ENCODE data around the gene GNL2.
"Not testable (repeated sequence)": the region's sequence is repeated elsewhere in the genome, so short reads cannot be mapped to it uniquely, and the experiment has no call there.

The GNL2 gene

GRCh38 chr1:37557402-37557801 lies 38.3 kb downstream of the GNL2 start:
- no peak overlapping the region for H3K27ac Mint-ChIP-seq
- peaks cover 22% of the 10 kb centered on the region for H3K4me1 Mint-ChIP-seq (ENCODE audit: low read depth)
- H3K27me3 Mint-ChIP-seq, result peaks cover 6% of the 10 kb centered on the region
- H3K4me3 Mint-ChIP-seq, result no peak overlapping the region
- H3K36me3 Mint-ChIP-seq (ENCODE audit: low read depth), result peaks cover 28% of the 10 kb centered on the region
- no peaks in the 10 kb centered on the region for H3K9me3 Mint-ChIP-seq
- no peak for DNase-seq

DNA sequence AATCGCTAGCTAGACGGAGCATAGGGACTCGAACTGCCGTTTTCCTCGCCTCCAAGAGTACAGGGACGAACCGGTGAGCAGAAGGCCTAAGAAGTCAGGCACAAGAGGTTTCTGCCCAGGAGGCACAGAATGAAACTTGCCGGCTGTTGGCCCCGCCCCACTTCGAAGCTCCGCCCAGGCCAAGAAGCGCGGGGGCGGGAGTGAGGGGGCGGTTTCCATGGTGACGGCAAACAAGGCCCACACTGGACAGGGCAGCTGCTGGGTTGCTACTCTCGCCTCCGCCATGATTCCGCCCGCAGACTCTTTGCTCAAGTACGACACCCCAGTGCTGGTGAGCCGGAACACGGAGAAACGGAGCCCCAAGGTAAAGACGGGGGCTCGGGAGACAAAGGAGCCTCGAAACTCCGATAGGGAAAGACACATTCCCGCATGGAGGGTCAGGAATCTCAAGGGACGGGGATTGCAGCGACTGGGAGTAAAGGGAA lies 39.0 kb downstream of the GNL2 start, which contains the start of gene DNALI1:
Gene DNALI1 (plus strand): TSS at position 229 of the 485 bp plus-strand sequence. CDS start 55 bp downstream, at position 284.
- peaks cover 28% of the 10 kb centered on the region for H3K4me1 Mint-ChIP-seq (ENCODE audit: low read depth)

GRCh38 chr1:37553927-37554808 lies 41.6 kb downstream of the GNL2 start, which contains the start of gene SNIP1:
Gene SNIP1 (minus strand): TSS chr1:37554293. CDS start chr1:37554229, 64 bp downstream.
- peaks cover 45% of the 10 kb centered on the region for H3K36me3 Mint-ChIP-seq (ENCODE audit: low read depth)
- H3K27me3 Mint-ChIP-seq, result peaks cover 6% of the 10 kb centered on the region
- peaks cover 48% of the 10 kb centered on the region for H3K4me1 Mint-ChIP-seq (ENCODE audit: low read depth)
- peak within 1 kb of the TSS; percentile 98 for H3K27ac Mint-ChIP-seq
- H3K4me3 Mint-ChIP-seq, result peak within 1 kb of the TSS; percentile 98
- no peaks in the 10 kb centered on the region for H3K9me3 Mint-ChIP-seq
- DNase-seq, result peak; percentile 90

More for the DNA sequence above, 39.0 kb downstream of the GNL2 start, which contains the start of gene DNALI1:
- DNase-seq, result no peak
- Mint-ChIP-seq H3K27me3 (peaks cover 6% of the 10 kb centered on the region), H3K4me3 (no peak within 1 kb of the TSS), H3K36me3 (ENCODE audit: low read depth) (peaks cover 30% of the 10 kb centered on the region), H3K27ac (no peak within 1 kb of the TSS), H3K9me3 (no peaks in the 10 kb centered on the region)

DNA sequence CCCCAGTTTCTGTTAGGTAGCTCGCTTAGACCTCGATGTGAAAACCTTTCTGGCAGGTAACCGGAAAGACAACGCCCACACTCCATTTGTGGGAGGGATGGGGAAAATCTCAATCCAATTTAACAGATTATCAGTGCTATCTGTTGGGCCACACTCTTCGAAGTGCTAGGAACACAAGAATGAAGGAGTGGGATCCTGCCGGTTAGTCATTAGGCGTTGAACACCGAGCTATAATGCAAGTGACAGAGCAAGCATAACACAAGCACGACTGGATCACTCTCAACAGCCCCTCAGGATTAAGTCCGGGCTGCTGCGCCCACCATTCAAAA lies 42.2 kb downstream of the GNL2 start:
- peak overlapping the region; percentile 98 for H3K27ac Mint-ChIP-seq
- DNase-seq, result no peak
- H3K36me3 Mint-ChIP-seq (ENCODE audit: low read depth), result peaks cover 51% of the 10 kb centered on the region
- H3K9me3 Mint-ChIP-seq, result no peaks in the 10 kb centered on the region
- peak overlapping the region; percentile 98 for H3K4me3 Mint-ChIP-seq
- H3K27me3 Mint-ChIP-seq, result peaks cover 6% of the 10 kb centered on the region
- H3K4me1 Mint-ChIP-seq (ENCODE audit: low read depth), result peaks cover 51% of the 10 kb centered on the region

DNA sequence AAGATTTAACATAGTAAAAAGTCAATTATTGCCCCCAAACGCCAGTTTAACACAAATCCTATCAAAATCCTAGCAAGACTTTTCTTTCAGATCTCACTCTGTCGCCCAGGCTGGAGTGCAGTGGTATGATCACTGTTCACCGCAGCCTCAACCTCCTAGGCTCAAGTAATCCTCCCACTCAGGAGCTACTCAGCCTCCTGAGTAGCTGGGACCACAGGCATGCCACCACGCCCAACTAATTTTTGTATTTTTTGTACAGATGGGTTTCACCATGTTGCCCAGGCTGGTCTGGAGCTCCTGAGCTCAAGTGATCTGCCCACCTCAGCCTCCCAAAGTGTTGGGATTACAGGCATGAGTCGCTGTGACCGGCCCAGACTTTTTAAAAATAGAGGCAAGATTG lies 46.4 kb downstream of the GNL2 start:
- Mint-ChIP-seq H3K36me3 (ENCODE audit: low read depth) (peaks cover 86% of the 10 kb centered on the region), H3K9me3 (no peaks in the 10 kb centered on the region), H3K4me3 (no peak overlapping the region), H3K27me3 (no peaks in the 10 kb centered on the region), H3K27ac (peak overlapping the region; percentile 87), H3K4me1 (ENCODE audit: low read depth) (peaks cover 45% of the 10 kb centered on the region)
- no peak for DNase-seq

DNA sequence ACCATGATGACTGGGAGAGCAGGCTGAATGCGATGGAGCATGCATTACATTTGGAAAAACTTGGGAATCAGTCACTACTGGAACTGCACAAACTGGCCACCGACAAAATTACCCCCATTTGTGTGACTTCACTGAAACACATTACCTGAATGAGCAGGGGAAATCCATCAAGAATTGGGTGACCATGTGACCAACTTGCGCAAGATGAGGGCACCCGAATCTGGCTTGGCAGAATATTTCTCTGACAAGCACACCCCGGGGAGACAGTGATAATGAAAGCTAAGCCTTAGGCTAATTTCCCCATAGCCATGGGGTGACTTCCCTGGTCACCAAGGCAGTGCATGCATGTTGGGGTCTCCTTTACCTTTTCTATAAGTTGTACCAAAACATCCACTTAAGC lies 50.7 kb downstream of the GNL2 start:
- no peak for DNase-seq
- Mint-ChIP-seq H3K4me3 (no peak overlapping the region), H3K27me3 (no peaks in the 10 kb centered on the region), H3K9me3 (no peaks in the 10 kb centered on the region), H3K27ac (no peak overlapping the region), H3K4me1 (ENCODE audit: low read depth) (peaks cover 12% of the 10 kb centered on the region), H3K36me3 (ENCODE audit: low read depth) (peaks cover 86% of the 10 kb centered on the region)

DNA sequence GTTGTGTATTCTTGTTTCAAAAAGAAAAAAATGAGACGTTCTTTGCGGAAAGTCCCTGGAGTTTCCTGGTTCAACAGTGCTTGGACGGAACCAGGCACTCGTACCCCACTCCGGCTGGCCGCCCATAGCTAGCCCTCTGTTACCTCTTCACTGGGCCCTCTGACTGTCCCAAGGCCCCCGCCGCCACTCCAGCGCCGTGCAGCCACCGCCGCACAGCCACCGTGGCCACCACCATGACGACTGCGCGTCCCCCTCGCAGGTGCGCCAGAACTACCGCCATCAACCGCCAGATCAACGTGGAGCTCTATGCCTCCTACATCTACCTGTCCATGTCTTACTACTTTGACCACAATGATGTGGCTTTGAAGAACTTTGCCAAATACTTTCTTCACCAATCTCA lies 51.2 kb downstream of the GNL2 start:
- peaks cover 85% of the 10 kb centered on the region for H3K36me3 Mint-ChIP-seq (ENCODE audit: low read depth)
- H3K4me1 Mint-ChIP-seq (ENCODE audit: low read depth), result peaks cover 7% of the 10 kb centered on the region
- no peak overlapping the region for H3K4me3 Mint-ChIP-seq
- DNase-seq, result no peak
- H3K27ac Mint-ChIP-seq, result no peak overlapping the region
- no peaks in the 10 kb centered on the region for H3K9me3 Mint-ChIP-seq
- no peaks in the 10 kb centered on the region for H3K27me3 Mint-ChIP-seq

DNA sequence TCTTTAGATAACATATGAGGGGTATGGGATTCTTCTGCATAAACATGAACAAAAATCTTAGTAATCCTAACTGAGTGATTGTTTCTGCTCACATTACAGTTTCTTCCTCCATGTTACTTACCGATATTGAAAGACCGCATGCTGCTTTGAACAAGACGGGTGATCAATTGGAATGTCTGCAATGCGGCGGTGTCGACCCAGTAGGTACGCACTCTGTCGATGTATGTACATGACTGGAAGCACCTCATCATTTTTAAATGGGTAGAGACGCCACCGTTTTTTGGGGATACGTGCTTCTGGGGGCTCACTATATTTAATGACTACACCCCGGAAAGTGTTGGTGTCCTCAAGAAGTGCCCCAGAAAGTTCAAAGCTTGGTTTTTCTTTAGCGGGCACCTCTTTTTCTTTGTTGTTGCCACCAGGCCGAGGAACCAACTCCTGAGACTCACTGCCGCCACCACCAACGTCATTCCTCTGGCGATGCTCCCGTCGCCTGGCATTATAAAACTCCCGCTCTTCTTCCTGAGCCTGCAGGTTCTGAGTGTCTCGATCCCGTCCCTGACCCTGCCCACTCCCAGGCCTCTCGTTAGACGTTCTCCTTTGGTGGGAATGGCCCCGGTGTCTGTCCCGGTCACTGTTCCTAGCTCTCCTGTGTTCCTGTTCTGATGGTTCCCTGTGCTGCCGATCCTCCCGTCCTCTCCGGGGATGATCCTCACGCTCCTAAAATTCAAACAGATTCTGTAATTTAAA lies 55.5 kb downstream of the GNL2 start:
- Mint-ChIP-seq H3K36me3 (ENCODE audit: low read depth) (peaks cover 92% of the 10 kb centered on the region), H3K27ac (peak overlapping the region; percentile 20), H3K9me3 (no peaks in the 10 kb centered on the region), H3K4me1 (ENCODE audit: low read depth) (peaks cover 18% of the 10 kb centered on the region), H3K4me3 (no peak overlapping the region), H3K27me3 (no peaks in the 10 kb centered on the region)
- no peak for DNase-seq

GRCh38 chr1:37539154-37539553 lies 56.6 kb downstream of the GNL2 start:
- peaks cover 91% of the 10 kb centered on the region for H3K36me3 Mint-ChIP-seq (ENCODE audit: low read depth)
- H3K27me3 Mint-ChIP-seq, DNase-seq, H3K4me3 Mint-ChIP-seq, H3K9me3 Mint-ChIP-seq, H3K27ac Mint-ChIP-seq: not testable (repeated sequence)
- peaks cover 23% of the 10 kb centered on the region for H3K4me1 Mint-ChIP-seq (ENCODE audit: low read depth)

DNA sequence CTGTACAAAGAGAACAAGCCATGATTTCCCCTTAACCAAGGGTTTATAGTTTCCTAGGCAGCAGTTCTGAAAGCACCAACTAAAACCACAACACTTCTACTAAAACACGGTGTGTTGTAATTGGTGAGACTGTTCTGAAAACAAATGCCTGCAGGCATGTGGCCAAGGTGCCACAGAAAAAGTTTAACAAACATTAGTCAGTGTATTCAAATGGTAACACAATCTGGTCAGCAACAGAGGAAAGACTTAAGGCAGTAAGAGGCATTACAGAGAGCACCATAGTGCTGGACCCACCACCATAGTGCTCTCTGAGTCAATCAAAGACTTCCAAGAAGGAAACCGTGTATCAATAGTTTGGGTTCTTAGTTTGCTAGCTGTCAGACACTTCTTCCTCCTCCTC lies 58.4 kb downstream of the GNL2 start:
- Mint-ChIP-seq H3K4me1 (ENCODE audit: low read depth) (peaks cover 26% of the 10 kb centered on the region), H3K9me3 (no peaks in the 10 kb centered on the region), H3K27ac (peak overlapping the region; percentile 73), H3K4me3 (no peak overlapping the region), H3K27me3 (no peaks in the 10 kb centered on the region), H3K36me3 (ENCODE audit: low read depth) (peaks cover 87% of the 10 kb centered on the region)
- no peak for DNase-seq

GRCh38 chr1:37533317-37534093 lies 62.2 kb downstream of the GNL2 start:
- Mint-ChIP-seq H3K27me3 (no peaks in the 10 kb centered on the region), H3K27ac (peak overlapping the region; percentile 26), H3K9me3 (no peaks in the 10 kb centered on the region), H3K4me3 (no peak overlapping the region), H3K36me3 (ENCODE audit: low read depth) (peaks cover 52% of the 10 kb centered on the region), H3K4me1 (ENCODE audit: low read depth) (peaks cover 26% of the 10 kb centered on the region)
- no peak for DNase-seq

- DNase-seq, H3K27ac Mint-ChIP-seq, H3K4me3 Mint-ChIP-seq, H3K27me3 Mint-ChIP-seq, H3K9me3 Mint-ChIP-seq: not testable (repeated sequence)
- Mint-ChIP-seq H3K36me3 (ENCODE audit: low read depth) (peaks cover 42% of the 10 kb centered on the region), H3K4me1 (ENCODE audit: low read depth) (peaks cover 21% of the 10 kb centered on the region)
These were observed 63.1 kb downstream of the GNL2 start for GRCh38 chr1:37532418-37533156.

DNA sequence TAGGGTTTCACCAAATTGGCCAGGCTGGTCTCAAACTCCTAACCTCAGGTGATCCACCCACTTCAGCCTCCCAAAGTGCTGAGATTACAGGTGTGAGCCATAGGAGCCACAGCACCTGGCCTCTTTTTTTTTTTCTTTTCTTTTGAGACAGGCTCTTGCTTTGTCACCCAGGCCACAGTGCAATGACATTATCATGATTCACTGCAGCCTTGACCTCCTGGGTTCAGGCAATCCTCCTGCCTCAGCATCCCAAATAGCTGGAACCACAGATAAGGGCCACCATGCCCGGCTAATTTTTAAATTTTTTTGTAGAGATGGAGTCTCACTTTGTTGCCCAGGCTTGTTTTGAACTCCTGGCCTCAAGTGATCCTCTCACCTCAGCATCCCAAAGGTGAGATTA lies 65.8 kb downstream of the GNL2 start:
- H3K4me3 Mint-ChIP-seq; H3K27me3 Mint-ChIP-seq; H3K27ac Mint-ChIP-seq; H3K4me1 Mint-ChIP-seq (ENCODE audit: low read depth); DNase-seq; H3K9me3 Mint-ChIP-seq: not testable (repeated sequence)
- H3K36me3 Mint-ChIP-seq (ENCODE audit: low read depth), result peaks cover 19% of the 10 kb centered on the region

DNA sequence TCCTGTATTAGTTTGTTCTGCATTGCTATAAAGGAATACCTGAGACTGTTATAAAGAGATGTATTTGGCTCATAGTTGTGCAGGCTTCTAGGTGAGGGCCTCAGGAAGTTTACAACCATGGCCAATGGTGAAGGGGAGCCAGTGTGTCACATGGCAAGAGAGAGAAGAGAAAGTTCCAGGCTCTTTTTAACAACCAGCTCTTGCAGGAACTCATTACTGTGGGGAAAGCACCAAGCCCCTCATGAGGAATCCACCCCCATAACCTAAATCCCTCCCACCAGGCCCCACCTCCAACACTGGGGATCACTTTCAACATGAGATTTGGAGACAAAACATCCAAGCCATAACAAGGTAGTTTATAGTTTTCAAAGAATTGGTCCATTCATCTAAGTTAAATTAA lies 76.1 kb downstream of the GNL2 start:
- Mint-ChIP-seq H3K27me3 (no peaks in the 10 kb centered on the region), H3K27ac (peak overlapping the region; percentile 83), H3K36me3 (ENCODE audit: low read depth) (peaks cover 7% of the 10 kb centered on the region), H3K9me3 (no peaks in the 10 kb centered on the region), H3K4me3 (peak overlapping the region; percentile 76), H3K4me1 (ENCODE audit: low read depth) (peaks cover 30% of the 10 kb centered on the region)
- DNase-seq, result no peak

Measured in activated T-cell treated with anti-CD3 and anti-CD28 coated beads, Interleukin-2, amount 50 U/mL, for 24 hours (primary cell).